Loucy (cell line): ENCODE results near the gene GALNT7.

Experiments used
- H2AFZ ChIP-seq: fragments of 200-600 bp; sonication (generic); 2 replicates; pipeline ENCODE4 v1.6.0; 2016; ENCODE audit warnings: antibody characterized with exemption, mild to moderate bottlenecking, low read length, moderate library complexity
- H3F3A ChIP-seq: fragments of 200-600 bp; 2 replicates; pipeline ENCODE4 v1.6.0; 2016; ENCODE audit warnings: antibody characterized with exemption, low read depth, mild to moderate bottlenecking
- H3K27me3 ChIP-seq: fragments of 200-600 bp; sonication (generic); 2 replicates; pipeline ENCODE4 v1.6.1; 2014; ENCODE audit warnings: low read length, mild to moderate bottlenecking; ENCODE audit not compliant: insufficient read depth, poor library complexity, severe bottlenecking
- H3K36me3 ChIP-seq: fragments of 200-600 bp; sonication (generic); 2 replicates; pipeline ENCODE4 v1.6.1; 2016; ENCODE audit warnings: low read length; ENCODE audit not compliant: insufficient read depth
- H3K4me1 ChIP-seq: fragments of 200-600 bp; sonication (generic); 2 replicates; pipeline ENCODE4 v1.5.1; 2014; ENCODE audit warnings: low read length, mild to moderate bottlenecking; ENCODE audit not compliant: insufficient read depth, poor library complexity, severe bottlenecking
- H3K4me2 ChIP-seq: fragments of 200-600 bp; sonication (generic); 2 replicates; pipeline ENCODE4 v1.6.0; 2014; ENCODE audit warnings: antibody characterized with exemption, low read length, low read depth, mild to moderate bottlenecking; ENCODE audit not compliant: poor library complexity, severe bottlenecking
- H3K4me3 ChIP-seq: fragments of 200-600 bp; sonication (generic); 2 replicates; pipeline ENCODE4 v1.5.1; 2014; ENCODE audit warnings: low read length, mild to moderate bottlenecking, mixed read lengths; ENCODE audit not compliant: poor library complexity, severe bottlenecking
- H3K79me2 ChIP-seq: fragments of 200-600 bp; sonication (generic); 2 replicates; pipeline ENCODE4 v1.6.1; 2014; ENCODE audit warnings: low read length; ENCODE audit not compliant: insufficient read depth
- H3K9ac ChIP-seq: fragments of 200-600 bp; sonication (generic); 2 replicates; pipeline ENCODE4 v1.6.0; 2014; ENCODE audit warnings: mild to moderate bottlenecking, low read depth, low read length, moderate library complexity; ENCODE audit not compliant: poor library complexity, severe bottlenecking
- H3K9me2 ChIP-seq: fragments of 200-600 bp; sonication (generic); replicated peaks from 2 replicates; pipeline ENCODE4 v1.6.1; 2016; ENCODE audit warnings: low read depth, low read length, mixed read lengths
- H3K9me3 ChIP-seq: fragments of 200-600 bp; sonication (generic); 2 replicates; pipeline ENCODE4 v1.6.1; 2014; ENCODE audit warnings: mild to moderate bottlenecking, antibody characterized with exemption, low read length, low read depth; ENCODE audit not compliant: insufficient read depth
- H4K20me1 ChIP-seq: fragments of 200-600 bp; sonication (generic); 2 replicates; pipeline ENCODE4 v1.6.0; 2014; ENCODE audit warnings: antibody characterized with exemption, low read length, mild to moderate bottlenecking; ENCODE audit not compliant: insufficient read depth, poor library complexity, severe bottlenecking
- EZH2phosphoT487 ChIP-seq: fragments of 200-600 bp; IDR thresholded peaks from 2 replicates; pipeline ENCODE4 v1.6.1; 2018; ENCODE audit warnings: antibody characterized with exemption, mild to moderate bottlenecking, moderate library complexity, borderline replicate concordance
- TF ChIP-seq, protein P1 (sequence below): fragments of 200-600 bp; sonication (generic); conservative IDR thresholded peaks from 2 replicates; pipeline ENCODE4 v1.5.1; 2014; ENCODE audit warnings: mild to moderate bottlenecking, antibody characterized with exemption, low read length

GALNT7 gene

DNA sequence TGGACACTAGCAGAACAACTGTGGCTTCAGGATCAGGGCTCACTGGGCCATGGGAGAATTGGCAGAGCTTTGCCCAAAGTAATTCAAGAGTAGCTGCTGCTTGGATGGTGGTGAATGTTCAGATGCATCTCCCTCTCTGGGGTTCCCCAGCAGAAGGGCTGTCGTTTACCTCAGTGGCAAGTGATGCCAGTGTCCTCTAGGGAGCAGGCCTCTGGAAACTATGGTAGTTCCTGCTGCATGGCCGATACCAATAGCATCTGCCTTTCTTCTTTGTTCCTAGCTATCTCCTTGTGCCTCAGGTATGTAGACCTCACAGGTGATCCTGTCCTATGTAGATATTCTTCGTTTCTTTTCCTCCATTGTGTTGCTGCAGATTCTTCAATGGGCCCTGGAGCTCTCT lies 139.2 kb downstream of the GALNT7 start:
- no peaks in the 10 kb centered on the region for H3K9me3 ChIP-seq
- no peak overlapping the region for H3K4me2 ChIP-seq
- TF ChIP-seq EZH2phosphoT487, result no peak
- H3K9ac ChIP-seq, result no peak overlapping the region
- peaks cover 5% of the 10 kb centered on the region for H4K20me1 ChIP-seq
- H3K36me3 ChIP-seq, result peaks cover 89% of the 10 kb centered on the region
- no peaks in the 10 kb centered on the region for H3K4me1 ChIP-seq
- H3K4me3 ChIP-seq, result no peak overlapping the region
- no peaks in the 10 kb centered on the region for H3F3A ChIP-seq
- no peak overlapping the region for H2AFZ ChIP-seq
- no peaks in the 10 kb centered on the region for H3K27me3 ChIP-seq
- no peaks in the 10 kb centered on the region for H3K9me2 ChIP-seq
- peaks cover 18% of the 10 kb centered on the region; the same call in 1 of the 2 replicates for H3K79me2 ChIP-seq

DNA sequence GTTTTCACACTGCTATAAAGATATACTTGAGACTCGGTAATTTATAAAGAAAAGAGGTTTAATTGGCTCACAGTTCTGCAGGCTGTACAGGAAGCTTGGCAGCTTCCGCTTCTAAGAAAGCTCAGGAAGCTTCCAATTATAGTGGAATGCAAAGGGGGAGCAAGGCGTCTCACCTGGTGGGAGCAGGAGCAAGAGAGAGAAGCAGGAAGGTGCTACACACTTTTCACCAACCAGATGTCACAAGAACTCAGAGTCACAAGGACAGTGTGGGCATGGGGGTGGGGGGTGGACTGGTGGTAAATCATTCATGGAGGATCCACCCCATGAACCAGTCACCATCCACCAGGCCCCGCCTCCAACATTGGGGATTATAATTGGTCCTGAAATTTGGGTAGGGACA lies 142.8 kb downstream of the GALNT7 start:
- Histone ChIP-seq H4K20me1 (no peaks in the 10 kb centered on the region), H3K79me2 (peaks cover 12% of the 10 kb centered on the region; the same call in 1 of the 2 replicates), H3K36me3 (peaks cover 82% of the 10 kb centered on the region; the same call in 1 of the 2 replicates), H3K27me3 (no peaks in the 10 kb centered on the region), H3K9me2 (no peaks in the 10 kb centered on the region), H3K4me1 (no peaks in the 10 kb centered on the region), H3K4me3 (no peak overlapping the region), H2AFZ (no peak overlapping the region), H3K9ac (no peak overlapping the region), H3K9me3 (no peaks in the 10 kb centered on the region), H3K4me2 (no peak overlapping the region), H3F3A (no peaks in the 10 kb centered on the region)
- TF ChIP-seq EZH2phosphoT487, result no peak
- TF ChIP-seq, protein P1, sequence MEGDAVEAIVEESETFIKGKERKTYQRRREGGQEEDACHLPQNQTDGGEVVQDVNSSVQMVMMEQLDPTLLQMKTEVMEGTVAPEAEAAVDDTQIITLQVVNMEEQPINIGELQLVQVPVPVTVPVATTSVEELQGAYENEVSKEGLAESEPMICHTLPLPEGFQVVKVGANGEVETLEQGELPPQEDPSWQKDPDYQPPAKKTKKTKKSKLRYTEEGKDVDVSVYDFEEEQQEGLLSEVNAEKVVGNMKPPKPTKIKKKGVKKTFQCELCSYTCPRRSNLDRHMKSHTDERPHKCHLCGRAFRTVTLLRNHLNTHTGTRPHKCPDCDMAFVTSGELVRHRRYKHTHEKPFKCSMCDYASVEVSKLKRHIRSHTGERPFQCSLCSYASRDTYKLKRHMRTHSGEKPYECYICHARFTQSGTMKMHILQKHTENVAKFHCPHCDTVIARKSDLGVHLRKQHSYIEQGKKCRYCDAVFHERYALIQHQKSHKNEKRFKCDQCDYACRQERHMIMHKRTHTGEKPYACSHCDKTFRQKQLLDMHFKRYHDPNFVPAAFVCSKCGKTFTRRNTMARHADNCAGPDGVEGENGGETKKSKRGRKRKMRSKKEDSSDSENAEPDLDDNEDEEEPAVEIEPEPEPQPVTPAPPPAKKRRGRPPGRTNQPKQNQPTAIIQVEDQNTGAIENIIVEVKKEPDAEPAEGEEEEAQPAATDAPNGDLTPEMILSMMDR, result no peak

DNA sequence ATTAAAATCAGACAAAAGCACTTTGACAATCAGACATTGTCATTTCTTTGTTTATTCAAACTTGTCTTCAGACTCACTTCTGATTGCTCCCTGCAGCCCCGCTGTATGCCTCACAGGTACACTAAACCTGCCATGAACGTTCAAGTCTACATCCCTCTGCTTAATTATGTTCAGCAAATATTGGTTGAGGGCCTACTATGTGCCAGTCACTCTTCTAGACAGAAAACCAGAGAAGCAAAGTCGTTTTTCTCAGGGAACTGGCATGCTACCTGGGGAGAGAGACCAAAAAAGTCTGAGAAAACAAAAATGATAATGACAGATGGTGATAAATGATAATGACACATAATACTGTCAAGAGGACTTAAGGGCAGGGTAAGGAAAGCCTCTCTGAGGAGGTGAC lies 146.1 kb downstream of the GALNT7 start:
- TF ChIP-seq, protein P1, result no peak
- TF ChIP-seq EZH2phosphoT487, result no peak
- no peaks in the 10 kb centered on the region for H3K9me2 ChIP-seq
- no peak overlapping the region for H3K4me2 ChIP-seq
- H3K79me2 ChIP-seq, result no peaks in the 10 kb centered on the region
- H2AFZ ChIP-seq, result no peak overlapping the region
- H3K9ac ChIP-seq, result no peak overlapping the region
- no peaks in the 10 kb centered on the region for H3F3A ChIP-seq
- H4K20me1 ChIP-seq, result peaks cover 3% of the 10 kb centered on the region
- H3K9me3 ChIP-seq, result no peaks in the 10 kb centered on the region
- no peak overlapping the region for H3K4me3 ChIP-seq
- no peaks in the 10 kb centered on the region for H3K4me1 ChIP-seq
- no peaks in the 10 kb centered on the region for H3K27me3 ChIP-seq
- peaks cover 86% of the 10 kb centered on the region for H3K36me3 ChIP-seq

DNA sequence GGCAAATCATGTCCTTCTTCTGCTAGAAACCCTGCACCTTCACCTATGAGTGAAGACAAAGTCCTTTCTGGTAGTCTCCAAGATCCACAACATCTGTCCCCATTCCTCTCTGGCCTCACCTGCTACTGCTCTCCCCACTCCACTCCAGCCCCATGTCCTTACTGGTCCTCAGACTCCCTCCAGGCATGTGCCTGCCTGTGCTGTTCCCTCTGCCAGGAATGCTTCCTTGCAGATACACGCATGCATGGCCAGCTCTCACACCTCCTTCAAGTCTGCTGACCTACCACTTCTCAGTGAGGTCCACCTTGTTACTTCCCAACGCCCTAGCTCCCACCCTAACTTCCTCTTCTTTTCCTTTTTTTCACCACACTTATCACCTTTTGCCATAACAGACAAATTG lies 147.4 kb downstream of the GALNT7 start:
- no peak overlapping the region for H3K4me3 ChIP-seq
- H3K79me2 ChIP-seq, result no peaks in the 10 kb centered on the region
- H3K36me3 ChIP-seq, result peaks cover 85% of the 10 kb centered on the region
- no peak overlapping the region for H2AFZ ChIP-seq
- H3K4me2 ChIP-seq, result no peak overlapping the region
- no peaks in the 10 kb centered on the region for H3F3A ChIP-seq
- no peaks in the 10 kb centered on the region for H3K4me1 ChIP-seq
- peaks cover 3% of the 10 kb centered on the region for H4K20me1 ChIP-seq
- no peak overlapping the region for H3K9ac ChIP-seq
- no peaks in the 10 kb centered on the region for H3K27me3 ChIP-seq
- H3K9me2 ChIP-seq, result no peaks in the 10 kb centered on the region
- no peaks in the 10 kb centered on the region for H3K9me3 ChIP-seq
- TF ChIP-seq EZH2phosphoT487, result no peak
- TF ChIP-seq, protein P1, result no peak
